GM15510 (cell line): Measurements from ENCODE around the gene EXOC3L1.

ENCODE experiments used
- POLR2A ChIP-seq: IDR thresholded peaks from 3 replicates; pipeline ENCODE4 v1.6.1; 2011; ENCODE audit warnings: borderline replicate concordance; ENCODE audit not compliant: insufficient read length; ENCODE audit errors: extremely low read depth

Gene EXOC3L1

GRCh38 chr16:67170168-67170948 lies 19.6 kb downstream of the EXOC3L1 start, which contains the start of gene NOL3:
Gene NOL3 (plus strand): TSS chr16:67170538.
- no peak for TF ChIP-seq POLR2A

GRCh38 chr16:67169642-67170167 lies 20.2 kb downstream of the EXOC3L1 start:
- TF ChIP-seq POLR2A = no peak

GRCh38 chr16:67169011-67169451 lies 20.9 kb downstream of the EXOC3L1 start:
- TF ChIP-seq POLR2A = no peak

- no peak for TF ChIP-seq POLR2A
Observed at GRCh38 chr16:67167588-67167987, 22.3 kb downstream of the EXOC3L1 start.

- TF ChIP-seq POLR2A = no peak
Observed at GRCh38 chr16:67166598-67167168, 23.3 kb downstream of the EXOC3L1 start.

- TF ChIP-seq POLR2A = no peak
Observed at GRCh38 chr16:67166110-67166547, 23.8 kb downstream of the EXOC3L1 start.

GRCh38 chr16:67165121-67166078 lies 24.5 kb downstream of the EXOC3L1 start:
- no peak for TF ChIP-seq POLR2A

GRCh38 chr16:67164599-67165061 lies 25.3 kb downstream of the EXOC3L1 start, which contains the start of gene HSF4:
Gene HSF4 (plus strand): TSS chr16:67164745. CDS start chr16:67164812, 67 bp downstream.
- no peak for TF ChIP-seq POLR2A

GRCh38 chr16:67163999-67164558 lies 25.9 kb downstream of the EXOC3L1 start:
- no peak for TF ChIP-seq POLR2A

- TF ChIP-seq POLR2A = no peak
Observed at GRCh38 chr16:67163164-67163998, 26.6 kb downstream of the EXOC3L1 start.

- no peak for TF ChIP-seq POLR2A
Observed at GRCh38 chr16:67162506-67163163, 27.3 kb downstream of the EXOC3L1 start.

- TF ChIP-seq POLR2A = no peak
Observed at GRCh38 chr16:67161595-67162058, 28.3 kb downstream of the EXOC3L1 start.
